ENCODE measurements around the gene SMIM14. TPM values are rescaled to one million over a fixed set of nuclear protein-coding genes. Genes with fewer than 3 reads are reported as not detected.

The SMIM14 gene
- polyA plus RNA-seq, 6 donors from 2014 or later: 236 to 487 (median 451) TPM

Other genes starting within 250 kb of the SMIM14 start
- gene KLB, start 231.9 kb downstream of the SMIM14 start, polyA plus RNA-seq (ENCODE audit: low read depth in 6 of 6): under 1 TPM in 5 of 6 donors, not detected in 1; 0.10 to 0.34 (median 0.21) TPM
- gene RPL9, start 179.9 kb downstream of the SMIM14 start, polyA plus RNA-seq (ENCODE audit: low read depth in 6 of 6): 1,000 to 10,000 TPM; 2,016 to 2,906 (median 2,275) TPM
- gene LIAS, start 179.8 kb downstream of the SMIM14 start, polyA plus RNA-seq (ENCODE audit: low read depth in 6 of 6): 10 to 100 TPM in 4 of 6 donors, 1 to 10 TPM in 1, not detected in 1; 9.2 to 20.6 (median 16.5) TPM
- 10 to 100 TPM; 25.8 to 41.6 (median 35.2) TPM for gene UGDH, start 111.4 kb downstream of the SMIM14 start, polyA plus RNA-seq (ENCODE audit: low read depth in 6 of 6)
- 10 to 100 TPM; 60.0 to 81.2 (median 69.2) TPM for gene UBE2K, start 59.3 kb upstream of the SMIM14 start, polyA plus RNA-seq (ENCODE audit: low read depth in 6 of 6)